Stimulated activated CD8-positive, alpha-beta memory T cell treated with anti-CD3 and anti-CD28 coated beads, Interleukin-12 subunit alpha, Interleukin-12 subunit beta, amount 100 ng/mL, for 1 hour (primary cell): ENCODE data around the gene NAPB.

Experiments
- DNase-seq: peaks from one replicate; pipeline ENCODE4 v3.0.0-alpha.2; 2020; ENCODE audit warnings: low read depth

Gene NAPB

DNA sequence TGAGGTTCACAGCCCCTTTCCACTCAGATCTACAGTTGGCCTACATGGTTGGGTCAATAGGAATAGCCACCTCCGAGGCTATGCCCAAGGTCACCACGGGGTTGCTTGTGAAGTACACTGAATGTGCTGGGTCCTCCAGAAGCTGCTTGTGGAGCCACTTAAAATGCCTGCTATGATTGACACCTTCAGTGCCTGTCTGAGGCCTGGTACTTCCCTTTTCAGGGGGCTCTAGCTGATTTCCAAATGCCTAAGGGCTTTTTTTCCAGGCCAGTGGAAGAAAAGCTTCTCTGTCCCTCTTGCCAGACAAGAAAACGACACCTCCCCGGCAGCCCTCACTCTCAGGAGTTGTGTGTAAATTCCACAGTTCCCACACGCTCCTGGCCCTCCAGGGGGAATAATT is 77.0 kb downstream of the NAPB start:
- no peak for DNase-seq

DNA sequence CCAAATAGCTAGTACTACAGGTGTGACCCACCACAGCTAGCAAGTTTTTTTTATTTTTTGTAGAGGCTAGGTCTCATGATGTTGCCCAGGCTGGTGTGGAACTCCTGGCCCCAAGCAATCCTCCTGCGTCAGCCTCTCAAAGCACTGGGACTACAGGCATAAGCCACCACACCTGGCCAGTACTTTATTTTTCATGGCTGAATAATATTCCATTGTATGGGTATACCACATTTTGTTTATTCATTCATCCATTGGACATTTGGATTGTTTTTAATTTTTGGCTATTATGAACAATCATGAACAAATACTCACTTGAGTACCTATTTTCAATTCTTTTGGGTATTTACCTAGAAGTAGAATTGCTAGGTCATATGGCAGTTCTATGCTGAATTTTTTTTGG is 77.7 kb downstream of the NAPB start:
- no peak for DNase-seq

DNA sequence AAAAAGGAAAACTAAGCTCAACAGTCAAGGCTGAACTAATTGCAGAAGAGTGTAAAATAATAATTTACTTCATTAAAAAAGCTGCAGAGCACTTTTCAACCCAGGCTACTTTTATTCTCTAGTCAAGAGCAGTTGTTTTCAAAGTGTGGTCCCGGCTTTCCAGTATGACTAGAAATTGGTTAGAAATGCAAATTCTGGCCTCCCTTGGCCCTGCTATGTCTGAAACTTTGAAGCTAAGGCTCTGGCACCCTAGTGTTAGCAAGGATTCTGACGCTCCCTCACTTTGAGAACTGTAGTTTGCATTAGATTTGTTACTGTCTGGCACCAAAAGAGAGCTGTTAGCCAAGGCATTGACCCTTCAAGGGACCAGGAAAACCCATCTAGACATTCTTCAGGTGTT is 80.2 kb downstream of the NAPB start:
- no peak for DNase-seq

DNA sequence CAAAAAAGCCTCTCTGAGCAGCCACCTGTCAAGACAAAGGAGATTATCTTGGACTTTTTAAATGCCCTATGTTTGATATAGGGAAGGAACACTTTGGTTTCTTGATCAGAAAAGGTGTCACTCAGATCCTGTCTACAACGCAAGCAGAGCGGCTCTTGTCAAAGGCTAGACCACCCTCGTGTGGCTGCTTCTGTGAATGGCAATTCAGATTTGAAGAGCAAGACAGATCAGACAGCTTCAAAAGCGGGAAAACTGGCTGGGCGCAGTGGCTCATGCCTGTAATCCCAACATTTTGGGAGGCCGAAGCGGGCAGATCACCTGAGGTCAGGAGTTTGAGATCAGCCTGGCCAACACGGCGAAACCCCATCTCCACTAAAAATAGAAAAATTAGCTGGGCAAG is 80.8 kb downstream of the NAPB start:
- no peak for DNase-seq

DNA sequence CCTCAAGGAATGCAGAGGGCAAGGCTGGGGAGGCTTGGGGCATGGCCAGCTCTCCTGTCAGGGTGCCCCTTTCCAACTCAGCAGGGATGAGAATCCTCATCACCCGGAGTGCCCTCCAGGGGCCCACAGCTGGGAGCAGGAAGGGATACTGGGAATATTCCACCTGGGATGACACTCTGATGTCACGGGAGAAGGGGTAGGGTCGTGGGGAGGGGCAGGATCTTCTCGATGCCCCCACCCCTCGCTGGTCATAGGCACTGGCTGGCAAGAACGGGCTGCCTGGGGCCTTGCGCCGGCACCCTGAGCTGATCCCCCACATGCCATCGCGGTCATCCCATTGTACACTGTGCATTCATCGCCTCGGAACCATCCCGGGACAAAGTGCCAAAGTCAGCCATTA is 81.3 kb downstream of the NAPB start:
- no peak for DNase-seq

DNA sequence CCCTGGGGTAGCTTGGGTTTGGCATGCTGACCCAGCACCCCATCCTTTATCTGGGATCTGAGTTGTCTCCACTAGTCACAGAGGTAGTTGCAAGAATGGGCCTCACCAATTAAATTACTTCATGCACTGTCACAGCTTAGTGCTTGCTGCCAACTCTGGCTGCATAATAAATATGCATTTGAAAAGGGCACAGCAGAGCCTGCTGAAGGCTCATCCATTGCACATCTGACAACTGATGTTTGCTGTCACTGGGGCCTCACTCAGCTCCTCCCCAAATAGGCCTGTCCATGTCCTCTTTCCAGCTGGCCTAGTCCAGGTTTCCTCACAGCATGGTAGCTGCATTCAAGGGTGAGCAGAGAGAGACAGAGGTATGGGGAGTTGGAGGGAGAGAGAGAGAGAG is 84.0 kb downstream of the NAPB start:
- no peak for DNase-seq

DNA sequence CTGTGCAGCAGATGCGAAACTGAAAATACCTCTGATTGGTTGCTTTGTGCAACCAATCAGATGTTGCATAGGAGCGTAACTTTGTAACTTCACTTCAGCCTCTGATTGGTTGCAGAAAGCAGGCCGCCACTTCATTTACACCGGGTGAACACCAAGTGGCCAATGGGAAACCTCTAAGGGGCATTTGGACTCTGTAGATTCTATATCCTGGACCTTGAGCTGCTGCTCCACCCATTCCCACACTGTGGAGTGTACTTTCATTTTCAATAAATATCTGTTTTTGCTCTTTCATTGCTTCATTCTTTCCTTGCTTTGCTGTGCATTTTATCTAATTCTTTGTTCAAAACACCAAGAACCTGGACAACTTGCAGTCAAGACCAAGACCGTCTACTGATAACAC is 84.8 kb downstream of the NAPB start:
- no peak for DNase-seq

DNA sequence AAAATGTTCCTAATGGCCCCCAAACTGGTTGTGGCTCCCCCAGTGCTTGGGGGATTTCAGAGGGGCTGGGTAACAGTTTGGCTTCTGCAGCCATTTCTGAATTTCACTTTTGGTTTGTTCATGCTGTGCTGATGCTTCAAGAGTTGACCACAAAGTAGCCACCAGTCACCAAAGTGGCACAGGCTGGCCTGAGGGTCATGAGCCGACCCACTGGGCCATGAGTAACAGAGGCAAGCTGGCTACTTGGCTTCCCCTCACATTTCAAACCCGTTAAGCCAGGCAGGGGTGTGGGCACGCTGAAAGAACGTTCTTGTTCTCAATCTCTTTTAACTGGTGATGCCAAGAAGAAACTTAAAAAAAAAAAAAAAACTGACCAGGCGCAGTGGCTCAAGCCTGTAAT is 85.8 kb downstream of the NAPB start:
- DNase-seq: no peak

DNA sequence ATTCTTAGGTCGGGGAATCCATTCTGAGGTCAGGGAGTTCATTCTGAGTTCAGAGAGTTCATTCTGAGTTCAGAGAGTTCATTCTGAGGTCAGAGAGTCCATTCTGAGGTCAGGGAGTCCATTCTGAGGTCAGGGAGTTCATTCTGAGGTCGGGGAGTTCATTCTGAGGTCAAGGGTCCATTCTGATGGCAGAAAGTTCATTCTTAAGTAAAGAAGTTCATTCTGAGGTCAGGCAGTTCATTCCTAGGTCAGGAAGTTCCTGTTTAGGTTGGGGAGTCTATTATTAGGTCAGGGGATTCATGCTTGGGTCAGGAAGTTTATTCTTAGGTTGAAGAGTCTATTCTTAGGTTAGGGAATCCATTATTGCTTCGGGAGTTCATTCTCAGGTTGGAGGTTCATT is 87.2 kb downstream of the NAPB start:
- no peak for DNase-seq

DNA sequence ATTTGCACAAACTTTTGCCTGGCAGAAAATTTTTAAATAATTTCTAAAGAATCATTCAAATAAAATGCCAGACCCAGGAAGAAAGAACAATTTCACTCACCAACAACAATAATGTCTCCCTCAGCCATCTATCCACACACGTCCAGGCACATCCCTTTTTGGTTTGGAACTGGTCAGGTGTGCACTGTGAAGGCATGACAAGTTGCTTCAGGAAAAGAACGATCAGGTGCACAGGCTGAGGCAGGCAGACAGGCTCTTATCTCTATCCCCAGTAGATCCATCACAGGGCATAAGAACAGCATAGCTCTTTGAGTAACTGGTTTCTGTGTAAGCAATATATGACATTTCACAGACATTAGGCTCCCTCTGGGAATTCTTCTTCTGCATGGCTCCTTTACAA is 88.8 kb downstream of the NAPB start:
- no peak for DNase-seq

DNA sequence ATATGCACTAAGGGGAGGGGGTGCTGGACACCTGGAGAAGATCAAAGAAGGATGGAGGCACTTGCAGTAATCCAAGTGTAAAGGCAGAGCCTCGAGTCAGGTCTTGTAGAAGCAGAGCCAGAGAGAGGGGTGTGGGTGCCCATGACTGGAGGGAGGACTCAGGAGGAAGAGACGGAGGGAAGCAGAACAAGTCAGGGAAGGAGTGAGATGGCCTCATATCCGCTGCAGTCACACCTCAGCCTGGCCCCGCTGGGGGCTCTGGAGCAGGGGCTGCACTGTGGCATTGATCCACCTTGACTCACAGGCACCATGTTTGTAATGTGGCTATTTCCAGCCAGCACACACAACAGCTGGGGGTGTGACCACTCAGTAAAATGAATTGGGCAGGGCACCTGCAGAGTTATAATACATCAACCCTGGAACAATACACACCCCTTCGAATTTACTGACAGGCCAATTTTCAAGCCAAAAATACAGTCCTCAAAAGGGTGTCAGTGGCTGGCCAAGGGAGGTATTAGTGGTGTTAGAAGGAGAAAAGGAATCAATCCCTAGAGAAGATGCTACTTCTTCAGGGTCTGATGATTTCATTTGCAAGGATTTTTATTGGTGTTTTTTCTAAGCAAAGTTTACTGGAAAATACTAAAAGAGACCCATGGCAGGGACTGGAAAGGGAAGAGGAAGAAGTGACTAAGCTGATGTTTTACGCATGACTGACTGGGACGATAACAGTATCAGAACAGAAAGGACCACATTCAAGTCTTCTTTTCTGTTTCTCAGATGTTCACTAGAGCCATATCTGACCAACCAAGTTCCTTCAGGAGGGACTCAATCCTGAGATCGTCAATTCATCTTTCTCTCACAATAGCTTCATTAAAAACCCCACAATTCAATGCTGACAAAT is 89.6 kb downstream of the NAPB start:
- DNase-seq: no peak

DNA sequence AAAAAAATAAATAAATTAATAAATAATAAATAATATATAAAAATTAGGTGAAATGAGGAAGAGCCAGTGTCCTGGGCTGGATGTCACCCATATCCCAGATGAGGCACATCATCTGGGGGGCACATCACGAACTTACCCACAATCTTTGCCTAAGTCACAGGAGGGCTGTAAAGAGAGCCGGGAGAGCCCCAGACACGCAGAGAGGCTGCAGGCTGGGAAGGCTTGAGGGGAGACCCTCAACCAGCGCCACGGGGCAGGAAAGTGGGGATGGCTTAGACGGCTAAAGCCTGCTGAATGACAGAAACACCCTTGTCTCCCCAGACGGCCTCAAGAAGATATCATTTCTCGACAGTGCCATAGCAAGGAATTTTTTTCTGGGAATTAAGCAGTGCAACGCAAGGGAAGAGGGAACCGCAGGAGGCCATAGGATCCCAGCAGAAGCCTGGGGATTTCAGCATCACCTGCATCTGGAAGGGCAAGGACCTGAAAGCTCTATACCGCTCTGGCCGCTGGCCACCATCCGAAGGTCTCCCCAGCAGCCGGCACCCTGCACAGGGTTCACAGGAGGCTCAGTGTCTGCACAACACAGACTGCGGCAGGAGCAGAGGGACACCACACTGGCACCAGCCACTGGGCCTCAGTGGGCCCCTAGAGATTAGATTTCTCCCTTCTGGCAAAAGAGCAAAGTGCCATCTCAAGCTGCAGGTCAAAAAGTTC is 93.5 kb downstream of the NAPB start:
- no peak for DNase-seq

DNA sequence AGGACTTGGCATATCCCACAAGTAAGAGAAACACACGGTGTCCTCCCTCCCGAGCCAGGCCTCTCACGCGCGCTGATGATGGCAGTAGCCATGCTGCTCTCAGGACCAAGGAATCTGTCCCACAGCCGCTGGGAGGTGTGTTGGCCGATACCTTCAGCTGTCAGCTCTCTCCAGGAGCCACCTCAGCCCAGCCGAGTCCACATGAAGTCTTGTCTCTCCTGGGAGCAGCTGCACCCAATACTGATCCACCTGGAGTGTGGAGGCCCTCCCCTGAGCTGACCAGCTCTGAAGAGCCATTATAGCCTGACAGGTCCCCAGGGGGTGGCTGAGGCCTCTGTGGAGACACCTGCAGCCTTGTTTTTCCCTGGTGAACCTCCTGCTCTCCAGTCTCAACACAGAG is 94.5 kb downstream of the NAPB start:
- no peak for DNase-seq

DNA sequence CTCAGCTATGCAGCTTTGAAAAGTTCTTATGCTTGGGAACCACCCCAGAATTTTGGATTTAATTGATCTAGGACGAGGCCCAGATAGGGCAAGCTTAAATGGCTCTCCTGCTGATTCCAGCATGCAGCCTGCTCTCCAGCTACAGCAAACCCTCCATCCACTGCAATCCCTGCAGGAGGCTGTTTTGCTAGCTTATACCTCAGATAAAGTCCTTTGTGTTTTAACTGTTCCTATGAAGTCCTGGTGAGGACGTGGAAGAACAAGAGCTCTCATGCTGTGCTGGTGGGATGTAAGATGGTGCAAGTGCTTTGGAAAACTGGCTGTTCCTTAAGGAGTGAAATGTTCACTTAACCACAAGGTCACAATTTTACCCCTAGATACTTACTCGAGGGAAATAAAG is 96.2 kb downstream of the NAPB start:
- no peak for DNase-seq
